BE2C (cell line): ENCODE results near the gene FRY.

Source experiments
- DNase-seq: peaks from one replicate; pipeline ENCODE4 v3.0.0-alpha.2; 2020
- H3K27me3 ChIP-seq: fragments of 250-450 bp; sonication (Bioruptor Pico); 2 replicates; pipeline ENCODE4 v1.5.1; 2020; ENCODE audit warnings: mild to moderate bottlenecking
- H3K36me3 ChIP-seq: fragments of 250-450 bp; sonication (Bioruptor Pico); 2 replicates; pipeline ENCODE4 v1.5.1; 2020; ENCODE audit warnings: mild to moderate bottlenecking
- H3K4me1 ChIP-seq: fragments of 250-450 bp; sonication (Bioruptor Pico); 2 replicates; pipeline ENCODE4 v1.5.1; 2020
- H3K4me3 ChIP-seq: 2 replicates; pipeline ENCODE4 v1.5.1; 2011; ENCODE audit warnings: low read depth, low read length
- H3K9me3 ChIP-seq: fragments of 250-450 bp; sonication (Bioruptor Pico); 2 replicates; pipeline ENCODE4 v1.5.1; 2020
- CTCF ChIP-seq: IDR thresholded peaks from 2 replicates; pipeline ENCODE4 v1.5.1; 2012; ENCODE audit warnings: mild to moderate bottlenecking, low read depth, low read length

The FRY gene

DNA sequence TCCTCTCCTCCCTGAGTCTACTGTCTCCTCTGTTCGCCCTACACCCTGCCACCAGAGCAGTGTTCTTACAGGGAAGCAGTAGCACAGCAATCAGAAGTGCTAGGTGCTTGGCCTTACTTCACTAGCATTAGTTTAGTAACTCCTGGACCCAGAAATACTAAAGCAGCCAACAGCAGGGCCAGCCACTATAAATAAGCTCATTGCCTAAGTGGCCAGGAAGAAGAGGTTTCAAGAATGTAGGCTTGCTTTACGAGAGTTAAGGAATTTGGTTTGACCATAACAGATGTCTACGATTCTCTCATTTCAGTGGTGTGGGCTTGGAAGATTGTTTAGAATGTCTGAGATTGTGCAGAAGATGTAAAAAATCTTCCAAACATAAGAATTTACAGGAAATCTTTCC, 180.2 kb downstream of the FRY start:
- DNase-seq, result no peak
- peaks cover 37% of the 10 kb centered on the region for H3K36me3 ChIP-seq
- H3K27me3 ChIP-seq, result no peaks in the 10 kb centered on the region
- H3K4me1 ChIP-seq, result peaks cover 7% of the 10 kb centered on the region
- no peak for TF ChIP-seq CTCF
- no peaks in the 10 kb centered on the region for H3K9me3 ChIP-seq
- no peak overlapping the region for H3K4me3 ChIP-seq

- peaks cover 37% of the 10 kb centered on the region for H3K36me3 ChIP-seq
- TF ChIP-seq CTCF, result no peak
- H3K4me1 ChIP-seq, result peaks cover 7% of the 10 kb centered on the region
- no peaks in the 10 kb centered on the region for H3K9me3 ChIP-seq
- DNase-seq, result no peak
- H3K4me3 ChIP-seq, result no peak overlapping the region
- H3K27me3 ChIP-seq, result no peaks in the 10 kb centered on the region
Observed at GRCh38 chr13:32212421-32212820, 180.8 kb downstream of the FRY start.

DNA sequence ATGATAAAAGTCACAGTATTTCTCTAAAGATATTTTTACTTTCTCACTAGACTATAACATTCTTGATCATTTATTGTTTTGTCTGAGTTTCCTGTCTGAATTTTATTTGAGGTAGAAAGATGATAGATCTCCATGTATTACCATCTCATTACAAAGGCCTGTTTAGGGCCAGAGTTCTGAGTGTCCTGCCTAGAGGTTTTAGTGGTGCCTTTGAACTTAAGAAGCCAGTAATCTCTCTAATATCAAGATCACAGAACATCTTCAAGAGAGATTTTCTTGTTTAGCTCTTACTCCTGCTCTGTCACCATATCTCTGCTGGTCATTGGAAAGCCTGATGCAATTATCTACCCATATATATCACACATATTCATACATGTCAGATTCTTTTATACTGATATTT, 182.1 kb downstream of the FRY start:
- Histone ChIP-seq H3K4me3 (no peak overlapping the region), H3K36me3 (peaks cover 35% of the 10 kb centered on the region), H3K27me3 (no peaks in the 10 kb centered on the region), H3K9me3 (no peaks in the 10 kb centered on the region), H3K4me1 (no peaks in the 10 kb centered on the region)
- DNase-seq, result no peak
- no peak for TF ChIP-seq CTCF

GRCh38 chr13:32214071-32214470, 182.5 kb downstream of the FRY start:
- H3K36me3 ChIP-seq, result peaks cover 30% of the 10 kb centered on the region
- H3K9me3 ChIP-seq, result no peaks in the 10 kb centered on the region
- H3K4me1 ChIP-seq, result no peaks in the 10 kb centered on the region
- no peak overlapping the region for H3K4me3 ChIP-seq
- no peak for DNase-seq
- TF ChIP-seq CTCF, result no peak
- H3K27me3 ChIP-seq, result no peaks in the 10 kb centered on the region

DNA sequence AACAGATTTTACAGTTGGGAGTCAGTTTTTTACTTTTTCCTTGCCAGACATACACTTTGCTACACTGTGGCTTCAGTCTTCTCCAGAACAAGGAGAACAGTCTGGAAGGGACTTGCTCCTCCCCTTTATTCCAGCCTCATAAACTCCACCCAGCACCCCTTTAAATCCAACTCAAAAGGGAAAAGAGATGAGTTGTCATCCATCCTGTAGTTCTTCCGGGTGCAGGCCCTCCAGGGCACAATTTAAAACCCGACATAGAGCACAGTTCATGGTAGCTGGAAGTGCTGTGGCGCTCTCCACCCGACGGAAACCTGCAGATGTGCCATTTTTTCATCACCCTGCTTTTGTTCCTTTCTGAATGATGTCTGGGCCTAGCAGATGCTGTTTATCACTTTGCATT, 184.7 kb downstream of the FRY start:
- no peak for TF ChIP-seq CTCF
- Histone ChIP-seq H3K4me1 (no peaks in the 10 kb centered on the region), H3K4me3 (no peak overlapping the region), H3K36me3 (peaks cover 29% of the 10 kb centered on the region), H3K9me3 (no peaks in the 10 kb centered on the region), H3K27me3 (no peaks in the 10 kb centered on the region)
- DNase-seq, result no peak

- H3K4me1 ChIP-seq, result no peaks in the 10 kb centered on the region
- no peaks in the 10 kb centered on the region for H3K27me3 ChIP-seq
- H3K9me3 ChIP-seq, result no peaks in the 10 kb centered on the region
- no peak for DNase-seq
- no peak overlapping the region for H3K4me3 ChIP-seq
- TF ChIP-seq CTCF, result no peak
- H3K36me3 ChIP-seq, result peaks cover 21% of the 10 kb centered on the region
Observed at GRCh38 chr13:32222046-32222676, 190.6 kb downstream of the FRY start.
